ENCODE measurements around the gene DLL1.

DLL1 gene

DNA sequence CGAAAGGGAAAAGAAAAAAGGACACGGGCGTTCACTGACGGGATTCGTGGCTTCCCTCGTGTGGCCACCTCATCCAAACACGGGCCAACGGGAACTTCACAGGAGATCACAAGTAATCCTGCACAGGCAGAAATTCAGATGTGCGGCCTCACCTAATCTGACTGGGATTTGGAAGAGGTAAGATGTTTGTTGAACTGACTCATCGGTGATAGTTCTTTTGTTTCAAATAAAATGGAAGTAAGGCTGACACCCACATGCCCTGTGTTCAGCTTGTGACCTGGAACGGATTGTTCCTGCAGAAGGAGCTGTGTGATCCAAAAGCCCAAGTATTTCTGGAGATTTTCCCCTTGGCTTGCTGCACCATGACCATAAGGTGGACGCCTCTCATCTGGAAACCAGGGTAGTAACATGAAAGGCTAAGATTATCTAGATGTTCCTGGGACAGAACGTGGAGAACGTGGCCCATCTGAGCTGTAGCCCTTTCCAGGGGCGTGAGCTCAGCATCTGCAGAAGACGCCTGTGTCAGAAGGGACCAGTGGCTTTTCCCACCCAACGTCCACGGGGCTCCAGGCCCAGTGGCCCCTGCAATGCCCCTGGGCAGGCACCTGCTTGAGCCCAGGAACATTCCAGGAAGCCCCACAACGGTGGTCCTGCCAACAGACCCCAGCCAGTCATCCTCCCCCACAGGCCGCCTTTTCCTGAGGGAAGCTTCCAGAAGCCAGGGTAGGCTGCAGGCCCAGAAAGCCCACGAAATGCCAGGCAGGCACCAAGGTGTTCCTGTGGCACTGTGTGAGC lies 39.7 kb downstream of the DLL1 start:
- DNase-seq (ENCODE audit: low read depth in 2 of 2) = no peak

GRCh38 chr6:170250455-170250854 lies 40.4 kb downstream of the DLL1 start:
- no peak for DNase-seq (ENCODE audit: low read depth in 2 of 2)

DNA sequence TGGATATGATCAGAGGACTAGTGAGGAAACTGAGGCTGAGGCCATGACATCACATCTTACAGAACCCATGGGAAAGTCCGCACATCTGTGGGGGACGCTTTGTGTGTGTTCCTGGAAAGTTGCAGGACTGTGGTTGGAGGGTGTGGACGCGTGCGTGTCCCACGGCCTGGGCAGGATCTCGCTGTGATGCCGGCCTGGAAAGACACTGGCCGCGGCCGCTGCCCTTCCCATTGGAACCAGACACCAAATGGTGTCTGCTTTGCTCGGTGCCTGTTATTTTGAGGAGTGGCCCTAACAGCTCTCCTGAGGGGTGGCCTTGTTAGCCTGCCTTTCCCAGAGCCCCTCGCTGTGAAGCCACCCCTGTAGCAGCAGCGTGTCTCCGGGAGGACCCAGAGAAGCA lies 41.1 kb downstream of the DLL1 start:
- no peak for DNase-seq (ENCODE audit: low read depth in 2 of 2)

DNA sequence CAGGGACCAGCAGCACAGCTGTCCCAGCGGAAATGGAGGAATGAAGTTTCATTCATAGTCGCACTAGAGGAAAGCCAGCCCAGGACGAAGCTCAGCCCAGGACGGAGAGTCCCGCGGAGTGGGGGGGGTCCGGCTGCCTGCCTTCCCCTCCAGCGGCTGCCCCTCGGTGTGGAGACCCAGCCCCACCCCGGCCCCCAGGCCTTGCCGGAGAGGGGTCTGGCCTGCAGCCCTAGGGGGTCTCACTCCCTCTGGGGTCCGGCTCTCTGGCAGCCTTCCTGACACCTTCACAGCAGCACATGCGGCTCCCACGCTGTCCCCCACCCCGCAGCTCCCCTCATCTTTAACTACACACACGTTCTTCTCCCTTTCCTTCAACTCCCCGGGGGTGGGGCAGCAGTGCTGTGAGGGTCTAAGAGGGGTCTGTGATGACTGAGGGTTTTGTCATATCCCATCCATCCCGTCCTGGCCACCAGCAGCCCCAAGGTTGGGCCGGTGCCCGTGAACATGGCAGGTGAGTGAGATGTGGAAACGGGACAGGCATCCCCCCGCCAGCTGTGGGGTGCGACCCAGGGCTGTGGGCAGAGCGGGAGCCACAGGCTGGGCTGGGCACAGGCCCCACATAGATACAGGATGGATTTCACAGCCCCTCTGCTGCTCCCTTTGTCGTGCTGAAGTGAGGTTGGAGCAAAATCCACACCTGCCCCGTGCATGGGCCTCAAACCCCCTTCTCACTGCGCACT lies 41.8 kb downstream of the DLL1 start:
- DNase-seq (ENCODE audit: low read depth in 2 of 2) = no peak

DNA sequence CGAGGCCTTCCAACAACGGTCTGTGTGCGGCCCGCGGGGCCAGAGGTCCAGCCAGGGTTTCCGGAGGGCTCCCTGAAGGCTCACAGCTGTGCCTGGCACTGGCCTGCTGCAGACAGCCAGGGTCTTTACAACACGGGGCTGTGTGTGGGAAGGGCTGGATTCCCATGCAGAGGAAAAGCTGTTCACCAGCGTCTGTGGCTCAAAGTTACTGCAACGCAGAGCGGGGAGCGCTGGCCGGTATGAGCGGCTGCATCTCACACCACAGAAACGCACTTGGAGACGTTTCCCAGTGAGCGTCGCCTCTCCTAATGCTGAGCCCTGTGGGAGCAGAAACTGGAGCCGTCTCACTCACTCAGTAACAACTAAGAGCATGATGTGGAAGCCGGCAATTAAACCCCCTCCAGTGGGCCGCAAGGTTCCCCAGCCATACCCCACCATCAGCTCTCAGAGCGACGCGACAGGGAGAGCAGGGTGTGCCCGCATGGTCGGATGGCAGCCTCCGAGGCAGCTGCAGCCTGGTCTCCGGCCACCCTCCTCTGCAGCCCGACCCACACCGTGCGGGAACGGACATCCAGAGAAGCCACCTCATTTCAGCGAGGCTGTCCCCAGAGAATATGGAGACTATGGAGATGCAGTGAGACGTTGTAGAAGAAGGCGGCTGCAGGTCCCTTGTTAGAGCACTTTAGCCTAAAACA lies 42.6 kb downstream of the DLL1 start:
- no peak for DNase-seq (ENCODE audit: low read depth in 2 of 2)

- DNase-seq (ENCODE audit: low read depth in 2 of 2) = no peak
Observed at GRCh38 chr6:170247178-170247701, 43.6 kb downstream of the DLL1 start.

DNA sequence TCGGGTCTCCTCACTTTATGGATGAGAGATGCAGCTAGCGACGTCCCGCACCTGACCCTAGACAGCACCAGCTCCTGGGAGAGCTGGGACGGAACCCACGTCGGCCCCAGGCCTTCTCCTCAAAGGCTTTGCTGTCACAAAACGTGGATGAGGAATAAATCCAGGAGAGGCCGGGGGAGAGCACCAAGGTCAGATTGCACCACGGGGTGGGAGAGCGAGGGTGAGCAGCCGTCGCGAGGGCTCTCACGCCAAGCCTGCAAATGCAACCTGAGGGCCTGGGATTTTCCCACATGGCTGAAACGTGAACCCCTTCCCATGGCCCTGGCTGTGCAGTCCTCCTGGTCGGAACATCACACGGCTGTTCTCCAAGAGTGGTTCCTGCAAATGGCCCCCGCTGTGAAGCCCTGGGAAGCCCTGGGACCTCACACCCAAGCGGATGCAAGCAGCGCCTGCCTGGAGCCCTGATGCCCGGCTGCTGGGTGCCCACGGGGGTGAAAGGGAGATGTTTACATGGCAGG lies 45.3 kb downstream of the DLL1 start:
- no peak for DNase-seq (ENCODE audit: low read depth in 2 of 2)

DNA sequence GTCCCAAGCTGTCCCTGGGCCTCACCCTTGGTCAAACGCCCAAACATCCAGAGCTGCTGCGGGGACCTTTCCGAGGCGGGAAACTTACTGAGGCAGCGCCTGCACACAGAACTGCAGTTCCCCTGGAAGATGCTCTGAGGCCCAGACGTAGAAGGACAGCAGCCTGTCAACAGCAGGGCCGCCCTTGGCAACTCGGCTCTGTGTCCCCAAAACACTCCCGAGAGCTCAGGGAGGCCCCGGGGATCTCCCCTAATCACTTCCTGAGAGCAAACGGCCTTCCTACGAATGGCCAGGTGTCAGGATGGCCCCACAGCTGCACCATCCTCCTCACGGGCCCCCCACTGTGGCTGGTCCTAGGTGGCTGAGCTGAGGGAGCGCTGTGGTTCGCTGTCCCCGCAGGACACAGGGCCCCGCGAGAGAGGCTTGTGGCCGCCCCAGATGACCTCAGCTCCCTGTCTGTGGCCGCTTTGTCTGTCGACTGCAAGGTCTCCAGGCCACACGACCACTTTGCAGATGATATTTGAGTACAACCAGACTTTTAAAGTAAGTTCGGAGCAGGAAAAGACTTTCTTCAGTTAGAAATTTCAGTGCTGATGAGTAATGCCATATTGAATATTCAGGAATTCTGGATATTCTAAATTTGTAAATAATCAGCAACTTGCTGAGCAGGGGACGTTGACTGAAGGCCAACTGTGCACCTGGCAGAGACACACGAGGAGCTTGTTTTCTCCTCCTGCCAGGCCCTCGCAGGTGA lies 46.0 kb downstream of the DLL1 start:
- DNase-seq (ENCODE audit: low read depth in 2 of 2) = no peak

DNA sequence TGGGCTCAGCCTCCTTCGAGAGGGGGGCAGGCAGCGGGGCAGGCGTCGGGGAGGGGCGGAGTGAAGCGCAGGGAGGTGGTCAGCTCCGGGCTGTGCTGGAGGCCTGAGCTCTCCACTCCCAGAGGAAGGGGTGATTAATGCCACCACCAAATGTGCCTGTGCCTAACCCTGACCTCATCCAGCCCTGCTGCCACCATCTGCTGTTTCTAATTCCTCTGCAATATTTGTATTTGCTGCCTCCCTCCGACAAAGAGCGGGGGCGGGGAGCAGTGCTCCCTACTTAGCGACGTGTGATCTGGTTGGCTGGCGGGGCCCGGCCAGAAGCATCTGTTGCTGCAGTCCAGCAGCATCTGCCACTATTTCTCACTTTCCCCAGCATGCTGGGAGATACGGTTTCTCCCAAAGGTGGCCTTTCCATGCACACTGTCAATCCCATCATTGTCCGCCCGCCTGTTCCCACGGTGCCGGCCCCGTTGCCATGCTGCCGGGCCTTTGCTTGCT lies 47.0 kb downstream of the DLL1 start:
- no peak for DNase-seq (ENCODE audit: low read depth in 2 of 2)

DNA sequence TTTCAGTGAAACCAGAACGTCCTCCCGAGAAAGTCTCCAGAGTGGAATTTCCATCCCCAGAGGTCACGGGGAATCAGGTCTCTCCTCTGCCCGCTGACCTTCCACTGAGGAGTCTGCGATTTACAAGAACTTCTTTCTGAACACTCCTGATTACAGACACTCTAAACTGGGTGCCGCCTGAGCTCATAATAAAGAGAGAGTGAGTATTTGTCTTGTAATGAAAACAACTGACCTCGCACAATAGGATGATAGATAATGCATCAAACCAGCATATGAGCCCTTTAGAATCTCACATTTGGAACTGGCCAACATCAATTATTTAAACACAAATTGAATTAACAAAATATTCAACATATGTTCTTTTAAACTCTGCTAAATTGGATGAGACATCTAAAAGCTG lies 47.5 kb downstream of the DLL1 start:
- no peak for DNase-seq (ENCODE audit: low read depth in 2 of 2)

- DNase-seq (ENCODE audit: low read depth in 2 of 2) = no peak
Observed at GRCh38 chr6:170238741-170239565, 51.9 kb downstream of the DLL1 start.

DNA sequence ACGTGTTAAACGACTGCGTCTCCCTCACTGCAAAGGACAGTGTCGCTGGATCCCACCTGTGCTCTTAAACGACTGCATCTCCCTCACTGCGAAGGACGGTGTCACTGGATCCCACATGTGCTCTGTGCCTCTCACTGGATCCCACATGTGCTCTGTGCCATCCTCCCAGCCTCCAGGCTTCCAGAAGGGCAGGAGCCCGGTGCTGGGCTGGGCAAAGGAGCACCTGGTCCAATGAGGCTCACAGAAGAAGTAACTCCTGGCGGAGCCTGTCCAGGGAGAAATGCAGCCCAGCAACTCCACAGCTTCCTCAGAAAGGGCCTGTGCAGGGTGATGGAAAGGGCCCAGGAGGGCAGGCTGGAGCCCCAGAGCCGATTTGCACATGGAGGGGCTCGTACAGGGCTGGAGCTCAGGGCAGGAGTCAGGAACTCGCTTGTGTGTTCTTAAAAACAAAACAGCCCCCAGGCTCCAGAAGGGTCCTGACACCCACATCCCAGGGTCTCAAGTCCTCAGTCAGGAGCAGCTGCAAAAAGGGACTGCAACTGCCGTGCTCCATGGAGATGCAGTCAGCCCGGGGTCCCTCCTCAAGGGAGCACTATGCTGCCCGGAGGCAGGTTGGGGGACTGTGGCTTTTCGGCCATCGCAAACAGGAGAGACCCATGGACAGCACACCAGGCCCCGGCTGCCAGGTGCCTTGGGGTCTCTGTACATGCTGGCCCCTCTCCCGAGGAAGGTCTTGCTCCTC lies 52.7 kb downstream of the DLL1 start:
- DNase-seq (ENCODE audit: low read depth in 2 of 2) = no peak

DNA sequence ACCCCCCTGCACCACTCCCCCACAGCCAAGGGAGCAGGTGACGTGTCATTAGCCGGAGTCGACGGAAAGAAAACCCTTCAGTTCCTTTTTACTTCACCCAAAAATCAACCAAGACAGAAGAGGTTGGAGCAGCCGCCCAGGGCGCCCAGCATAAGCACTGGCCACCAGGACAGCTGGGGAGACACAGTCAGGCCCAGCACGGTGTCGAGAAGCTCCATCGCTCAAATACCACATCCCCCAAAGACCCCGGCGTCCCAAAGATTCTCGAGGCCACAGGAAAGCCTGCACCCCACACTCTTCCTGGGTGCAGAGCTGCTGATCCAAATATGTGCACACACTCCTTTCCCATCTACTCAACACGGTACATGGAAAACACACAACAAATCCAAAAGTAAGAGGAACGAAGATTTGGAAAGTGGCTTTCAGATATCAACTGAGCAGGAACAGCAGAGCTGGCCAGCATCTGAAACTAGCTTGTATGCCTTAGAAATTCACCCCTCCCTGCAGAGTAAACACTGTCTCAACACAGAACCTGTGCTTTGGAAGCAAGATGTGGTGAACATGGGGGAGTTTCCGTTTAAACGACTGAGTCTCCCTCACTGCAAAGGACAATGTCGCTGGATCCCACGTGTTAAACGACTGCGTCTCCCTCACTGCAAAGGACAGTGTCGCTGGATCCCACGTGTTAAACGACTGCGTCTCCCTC lies 54.6 kb downstream of the DLL1 start:
- DNase-seq (ENCODE audit: low read depth in 2 of 2) = no peak

- no peak for DNase-seq (ENCODE audit: low read depth in 2 of 2)
Observed at GRCh38 chr6:170235391-170236125, 55.3 kb downstream of the DLL1 start.

- no peak for DNase-seq (ENCODE audit: low read depth in 2 of 2)
Observed at GRCh38 chr6:170234419-170234818, 56.5 kb downstream of the DLL1 start.

DNA sequence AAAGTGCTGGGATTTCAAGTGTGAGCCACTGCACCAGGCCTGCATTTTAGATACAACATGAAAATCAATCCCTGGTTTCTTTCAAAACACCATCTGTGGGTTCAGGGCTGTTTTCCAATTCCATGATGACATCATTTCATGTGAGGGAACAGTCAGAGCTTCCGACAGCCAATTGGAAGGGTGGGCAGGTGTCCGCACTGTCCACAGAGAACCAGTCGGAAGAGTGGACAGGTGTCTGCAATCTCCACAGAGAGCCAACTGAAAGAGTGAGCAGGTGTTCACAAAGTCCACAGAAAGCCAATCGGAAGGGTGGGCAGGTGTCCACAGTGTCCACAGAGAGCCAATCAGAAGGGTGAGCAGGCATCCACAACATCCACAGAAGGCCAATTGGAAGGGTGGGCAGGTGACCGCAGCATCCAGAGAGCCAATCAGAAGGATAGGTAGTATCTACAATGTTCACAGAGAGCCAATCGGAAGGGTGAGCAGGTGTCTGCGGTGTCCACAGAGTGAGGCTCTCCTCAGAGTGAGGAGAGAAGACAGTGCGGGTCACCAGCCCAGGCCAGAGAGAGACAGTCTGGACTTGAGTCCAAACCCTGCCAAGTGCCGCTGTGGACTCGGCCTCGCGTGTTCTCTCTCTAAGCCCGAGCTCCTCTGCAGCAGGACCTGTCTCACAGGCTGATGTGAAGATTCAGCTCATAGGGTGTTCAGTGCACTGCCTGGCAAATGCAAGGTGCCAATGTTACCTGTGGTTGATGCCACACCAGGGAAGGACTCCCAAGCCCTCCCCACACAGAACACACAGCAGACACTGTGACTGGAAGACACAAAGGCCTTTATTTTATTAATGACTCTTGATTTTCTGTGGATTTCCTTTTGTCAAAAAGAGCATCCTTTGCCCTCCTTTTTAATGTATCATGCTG lies 57.3 kb downstream of the DLL1 start:
- DNase-seq (ENCODE audit: low read depth in 2 of 2) = no peak

Data from stimulated activated CD8-positive, alpha-beta memory T cell treated with anti-CD3 and anti-CD28 coated beads, Interleukin-2, amount 100 ng/mL, for 48 hours (primary cell).